Nephron progenitor cell (in vitro differentiated cells): ENCODE data around the gene RAPH1.
"Not testable (repeated sequence)": the region's sequence is repeated elsewhere in the genome, so short reads cannot be mapped to it uniquely, and the experiment has no call there.

Experiments
- DNase-seq: peaks from one replicate; pipeline ENCODE4 v3.0.0; 2021
- H3K27ac Mint-ChIP-seq: 2 replicates; pipeline ENCODE4 v1.8.0; 2021; ENCODE audit warnings: mild to moderate bottlenecking, moderate library complexity, mixed read lengths
- H3K27me3 Mint-ChIP-seq: 2 replicates; pipeline ENCODE4 v1.8.0; 2021; ENCODE audit warnings: mild to moderate bottlenecking, low read depth, mixed read lengths; ENCODE audit not compliant: poor library complexity
- H3K36me3 Mint-ChIP-seq: 2 replicates; pipeline ENCODE4 v1.8.0; 2021; ENCODE audit warnings: low read depth, mixed read lengths
- H3K4me1 Mint-ChIP-seq: 2 replicates; pipeline ENCODE4 v1.8.0; 2021; ENCODE audit warnings: mixed read lengths
- H3K4me3 Mint-ChIP-seq: 2 replicates; pipeline ENCODE4 v1.8.0; 2021; ENCODE audit warnings: mild to moderate bottlenecking, moderate library complexity, mixed read lengths
- H3K9me3 Mint-ChIP-seq: 2 replicates; pipeline ENCODE4 v1.8.0; 2021; ENCODE audit warnings: mild to moderate bottlenecking, moderate library complexity, mixed read lengths
- CTCF ChIP-seq: fragments of 200-600 bp; sonication (generic); IDR thresholded peaks from 2 replicates; pipeline ENCODE4 v1.5.0; 2021; ENCODE audit warnings: antibody characterized with exemption

Gene RAPH1

GRCh38 chr2:203376173-203376572 is 158.9 kb downstream of the RAPH1 start:
- H3K36me3 Mint-ChIP-seq: peaks cover 51% of the 10 kb centered on the region
- no peak for DNase-seq
- no peak overlapping the region for H3K4me3 Mint-ChIP-seq
- TF ChIP-seq CTCF: no peak
- H3K27ac Mint-ChIP-seq: peak overlapping the region; percentile 77
- H3K27me3 Mint-ChIP-seq: no peaks in the 10 kb centered on the region
- peaks cover 6% of the 10 kb centered on the region for H3K4me1 Mint-ChIP-seq
- H3K9me3 Mint-ChIP-seq: peaks cover 11% of the 10 kb centered on the region

GRCh38 chr2:203372706-203373105 is 162.4 kb downstream of the RAPH1 start:
- H3K27ac Mint-ChIP-seq, H3K4me1 Mint-ChIP-seq, H3K4me3 Mint-ChIP-seq, H3K27me3 Mint-ChIP-seq, DNase-seq: not testable (repeated sequence)
- H3K9me3 Mint-ChIP-seq: peaks cover 31% of the 10 kb centered on the region
- peaks cover 81% of the 10 kb centered on the region for H3K36me3 Mint-ChIP-seq

- Mint-ChIP-seq H3K9me3 (peaks cover 27% of the 10 kb centered on the region), H3K36me3 (peaks cover 56% of the 10 kb centered on the region), H3K27ac (no peak overlapping the region), H3K4me1 (peaks cover under 1% of the 10 kb centered on the region), H3K4me3 (no peak overlapping the region), H3K27me3 (no peaks in the 10 kb centered on the region)
- DNase-seq: no peak
- TF ChIP-seq CTCF: no peak
Observed at GRCh38 chr2:203366639-203367466, 168.2 kb downstream of the RAPH1 start.

- H3K27ac Mint-ChIP-seq: peak overlapping the region; percentile 33
- no peak for DNase-seq
- peaks cover 48% of the 10 kb centered on the region for H3K36me3 Mint-ChIP-seq
- no peak for TF ChIP-seq CTCF
- peaks cover 30% of the 10 kb centered on the region for H3K9me3 Mint-ChIP-seq
- peaks cover 3% of the 10 kb centered on the region for H3K27me3 Mint-ChIP-seq
- peaks cover 24% of the 10 kb centered on the region for H3K4me1 Mint-ChIP-seq
- H3K4me3 Mint-ChIP-seq: no peak overlapping the region
Observed at GRCh38 chr2:203361922-203362321, 173.2 kb downstream of the RAPH1 start.

GRCh38 chr2:203361495-203361894 is 173.6 kb downstream of the RAPH1 start:
- peaks cover 33% of the 10 kb centered on the region for H3K9me3 Mint-ChIP-seq
- peak overlapping the region; percentile 33 for H3K27ac Mint-ChIP-seq
- H3K27me3 Mint-ChIP-seq: peaks cover 3% of the 10 kb centered on the region
- TF ChIP-seq CTCF: no peak
- H3K4me1 Mint-ChIP-seq: peaks cover 24% of the 10 kb centered on the region
- peaks cover 48% of the 10 kb centered on the region for H3K36me3 Mint-ChIP-seq
- no peak for DNase-seq
- no peak overlapping the region for H3K4me3 Mint-ChIP-seq

GRCh38 chr2:203360833-203361430 is 174.2 kb downstream of the RAPH1 start:
- Mint-ChIP-seq H3K27me3 (peaks cover 3% of the 10 kb centered on the region), H3K9me3 (peaks cover 33% of the 10 kb centered on the region), H3K4me3 (no peak overlapping the region), H3K27ac (peak overlapping the region; percentile 33), H3K4me1 (peaks cover 24% of the 10 kb centered on the region), H3K36me3 (peaks cover 50% of the 10 kb centered on the region)
- TF ChIP-seq CTCF: no peak
- no peak for DNase-seq
